SK-N-SH (cell line): ENCODE data around the gene BCAS3. TPM values are rescaled to one million over a fixed set of nuclear protein-coding genes. Genes with fewer than 3 reads are reported as not detected.

Source experiments
- CTCF ChIA-PET: fragments of 300-600, 350-600 bp; formaldehyde crosslinking; extraction: SDS; loops from one replicate; lab custom pipeline; 2021; lab: Yijun Ruan, JAX
- POLR2A ChIA-PET: fragments of 350-600 bp; sonication (Branson Sonifier 250); formaldehyde crosslinking; extraction: SDS; loops from one replicate; lab custom pipeline; 2020; ENCODE audit warnings: antibody characterized with exemption, inconsistent platforms; lab: Yijun Ruan, JAX
- DNase-seq: peaks from one replicate; pipeline ENCODE4 v3.0.0; 2012
- H2AFZ ChIP-seq: fragments of 200-600 bp; sonication (generic); 2 replicates; pipeline ENCODE4 v1.8.1; 2016; ENCODE audit warnings: antibody characterized with exemption, mild to moderate bottlenecking, low read depth
- H3F3A ChIP-seq: fragments of 200-600 bp; sonication (generic); replicated peaks from 2 replicates; pipeline ENCODE3; 2016; ENCODE audit warnings: antibody characterized with exemption, mild to moderate bottlenecking; ENCODE audit not compliant: insufficient read depth
- H3K27ac ChIP-seq, 2 experiments: fragments of 200-500 bp in 1 of 2; fragments of 200-600 bp in 1 of 2; sonication (Bioruptor generic) in 1 of 2; sonication (generic), shearing (Covaris generic) in 1 of 2; 2 replicates each; pipeline versions ENCODE4 v1.5.1 to v1.6.1; 2014 to 2016; ENCODE audit warnings: low read depth in 2 of 2, inconsistent platforms in 1 of 2, low read length in 1 of 2, mild to moderate bottlenecking in 1 of 2, mixed read lengths in 1 of 2
- H3K27me3 ChIP-seq: fragments of 200-600 bp; sonication (generic), shearing (Covaris generic); 2 replicates; pipeline ENCODE4 v1.6.1; 2016; ENCODE audit warnings: mixed run types; ENCODE audit not compliant: insufficient read depth
- H3K36me3 ChIP-seq, 2 experiments: fragments of 200-500 bp in 1 of 2; fragments of 200-600 bp in 1 of 2; sonication (Bioruptor generic) in 1 of 2; sonication (generic) in 1 of 2; replicated peaks in 1 of 2; 2 replicates each; pipeline versions ENCODE3 to v1.5.1; 2014 to 2016; ENCODE audit warnings: low read length in 1 of 2, mild to moderate bottlenecking in 1 of 2; ENCODE audit not compliant: insufficient read depth in 2 of 2, control insufficient read depth in 1 of 2
- H3K4me1 ChIP-seq, 2 experiments: fragments of 200-500 bp in 1 of 2; fragments of 200-600 bp in 1 of 2; sonication (Bioruptor generic) in 1 of 2; sonication (generic), shearing (Covaris generic) in 1 of 2; 2 replicates each; pipeline versions ENCODE4 v1.5.1 to v1.6.1; 2014 to 2016; ENCODE audit warnings: low read depth in 1 of 2, low read length in 1 of 2, mixed run types in 1 of 2; ENCODE audit not compliant: insufficient read depth in 2 of 2, control insufficient read depth in 1 of 2
- H3K4me2 ChIP-seq: fragments of 200-600 bp; sonication (generic), shearing (Covaris generic); 2 replicates; pipeline ENCODE4 v1.6.1; 2017; ENCODE audit warnings: mixed run types
- H3K4me3 ChIP-seq, 2 experiments: fragments of 200-500 bp in 1 of 2; fragments of 200-600 bp in 1 of 2; sonication (Bioruptor generic) in 1 of 2; sonication (generic), shearing (Covaris generic) in 1 of 2; 2 replicates each; pipeline versions ENCODE4 v1.5.1 to v1.8.1; 2014 to 2016; ENCODE audit warnings: low read depth in 2 of 2, inconsistent platforms in 1 of 2, low read length in 1 of 2, mild to moderate bottlenecking in 1 of 2, mixed read lengths in 1 of 2, moderate library complexity in 1 of 2
- H3K79me2 ChIP-seq: fragments of 200-600 bp; sonication (generic); 2 replicates; pipeline ENCODE4 v1.8.1; 2017; ENCODE audit warnings: mild to moderate bottlenecking; ENCODE audit not compliant: insufficient read depth
- H3K9ac ChIP-seq: fragments of 200-600 bp; sonication (generic); 2 replicates; pipeline ENCODE4 v1.6.1; 2017; ENCODE audit warnings: mixed run types
- H3K9me2 ChIP-seq: fragments of 200-600 bp; sonication (generic); 2 replicates; pipeline ENCODE4 v1.6.1; 2017; ENCODE audit warnings: mixed run types
- H3K9me3 ChIP-seq: fragments of 200-600 bp; sonication (generic); 2 replicates; pipeline ENCODE4 v1.6.1; 2017; ENCODE audit warnings: mixed run types, mild to moderate bottlenecking, moderate library complexity
- H4K20me1 ChIP-seq: fragments of 200-600 bp; sonication (generic); 2 replicates; pipeline ENCODE4 v1.6.1; 2017; ENCODE audit warnings: mild to moderate bottlenecking, mixed run types; ENCODE audit not compliant: insufficient read depth
- CHD2 ChIP-seq: fragments of 150-350 bp; IDR thresholded peaks from 2 replicates; pipeline ENCODE4 v1.6.1; 2018; ENCODE audit warnings: low read length; ENCODE audit not compliant: partially characterized antibody
- EP300 ChIP-seq, 2 experiments: IDR thresholded peaks; 2 replicates each; pipeline versions ENCODE4 v1.4.0 to v1.6.1; 2012; ENCODE audit warnings: borderline replicate concordance in 1 of 2, low read depth in 1 of 2, low read length in 1 of 2
- EZH2phosphoT487 ChIP-seq: fragments of 200-600 bp; sonication (generic); IDR thresholded peaks from 2 replicates; pipeline ENCODE4 v1.6.1; 2017; ENCODE audit warnings: low read depth, mixed run types, mild to moderate bottlenecking, antibody characterized with exemption, moderate library complexity, borderline replicate concordance
- FOXJ3 ChIP-seq: sonication (generic); formaldehyde crosslinking; IDR thresholded peaks from 2 replicates; pipeline ENCODE4 v1.5.1; 2020; ENCODE audit warnings: mild to moderate bottlenecking, missing genetic modification reagents
- GABPA ChIP-seq: IDR thresholded peaks from 2 replicates; pipeline ENCODE4 v1.4.0; 2012; ENCODE audit warnings: low read depth, mild to moderate bottlenecking
- IRF3 ChIP-seq: fragments of 150-350 bp; IDR thresholded peaks from 2 replicates; pipeline ENCODE4 v1.6.1; 2016; ENCODE audit warnings: mild to moderate bottlenecking, low read depth, low read length
- JUND ChIP-seq: IDR thresholded peaks from 2 replicates; pipeline ENCODE4 v1.4.0; 2012
- MXI1 ChIP-seq: IDR thresholded peaks from 2 replicates; pipeline ENCODE4 v1.6.1; 2012; ENCODE audit warnings: mild to moderate bottlenecking, low read depth, low read length, improper control_type of control experiment
- RAD21 ChIP-seq: IDR thresholded peaks from 2 replicates; pipeline ENCODE4 v1.6.1; 2012; ENCODE audit warnings: mild to moderate bottlenecking, low read length
- RCOR1 ChIP-seq: fragments of 150-350 bp; IDR thresholded peaks from 2 replicates; pipeline ENCODE4 v1.6.1; 2017; ENCODE audit warnings: antibody characterized with exemption, low read length
- RFX5 ChIP-seq: IDR thresholded peaks from 2 replicates; pipeline ENCODE4 v1.6.1; 2012; ENCODE audit warnings: mild to moderate bottlenecking, improper control_type of control experiment, low read length
- RXRA ChIP-seq: IDR thresholded peaks from 2 replicates; pipeline ENCODE4 v1.4.0; 2012; ENCODE audit warnings: low read depth, mild to moderate bottlenecking, borderline replicate concordance
- SMC3 ChIP-seq: IDR thresholded peaks from 2 replicates; pipeline ENCODE4 v1.6.1; 2012; ENCODE audit warnings: low read depth, low read length, improper control_type of control experiment
- TAF1 ChIP-seq: IDR thresholded peaks from 2 replicates; pipeline ENCODE4 v1.6.1; 2012; ENCODE audit warnings: low read depth, mild to moderate bottlenecking, low read length, moderate library complexity, borderline replicate concordance
- USF1 ChIP-seq: IDR thresholded peaks from 2 replicates; pipeline ENCODE4 v1.4.0; 2012; ENCODE audit warnings: low read depth, borderline replicate concordance
- USF2 ChIP-seq: fragments of 150-350 bp; IDR thresholded peaks from 2 replicates; pipeline ENCODE4 v1.6.1; 2017; ENCODE audit warnings: antibody characterized with exemption, low read length, low read depth, borderline replicate concordance
- YY1 ChIP-seq: IDR thresholded peaks from 2 replicates; pipeline ENCODE4 v1.4.0; 2012; ENCODE audit warnings: low read depth, mild to moderate bottlenecking
- ZBTB33 ChIP-seq: IDR thresholded peaks from 2 replicates; pipeline ENCODE4 v1.4.0; 2012; ENCODE audit warnings: low read depth, borderline replicate concordance
- WGBS: methylation state at CpG from one replicate; pipeline ENCODE4 v1.1.6; 2017; ENCODE audit warnings: low lambda C conversion rate; 5-methylcytosine and 5-hydroxymethylcytosine counted together
- polyA plus RNA-seq, 3 experiments: library from polyadenylated mRNA; depleted of rRNA; stranded (reverse); fragments of >200 nt; gene quantifications; 2 replicates each; pipeline ENCODE4 v1.2.3, GENCODE V29; 2012

BCAS3 gene
- polyA plus RNA-seq, 1 of the 3 experiments (the other 2 are of a cell fraction): 5.9 TPM

- peak in 1 of 2 experiments; percentile 79; a peak in 2 of 4 replicates for TF ChIP-seq EP300 (IDR thresholded peaks at IDR 0.05; ENCODE audit: borderline replicate concordance in 1 of 2, low read depth in 1 of 2, low read length in 1 of 2)
- TF ChIP-seq JUND: 0 out of 2 replicates have a peak, but pooled peaks have one; percentile 26
- TF ChIP-seq RCOR1: 0 out of 2 replicates have a peak, but pooled peaks have one; percentile 34
- TF ChIP-seq GABPA: no peak
- TF ChIP-seq YY1: no peak
- peak; percentile 64; the same call in 1 of the 2 replicates for TF ChIP-seq RXRA
- TF ChIP-seq ZBTB33: no peak
- TF ChIP-seq SMC3: no peak
- TF ChIP-seq EZH2phosphoT487: no peak
Observed at GRCh38 chr17:61248399-61248798, 570.7 kb downstream of the BCAS3 start (continued).

- 60% methylated on average over 4 of the region's 4 CpGs for WGBS
- CTCF ChIA-PET: interaction anchor here (1.1 to 2.1 kb wide), 2 partner anchors 9 to 58 kb away, joined by 4 to 7 read pairs; no protein-coding TSS in a partner anchor
- Histone ChIP-seq H3K36me3 (no peaks in the 10 kb centered on the region), H3K4me1 (peaks cover 28 to 47% of the 10 kb centered on the region in 2 experiments), H3K27me3 (no peaks in the 10 kb centered on the region), H3K9me2 (no peaks in the 10 kb centered on the region), H3K4me2 (peak overlapping the region; percentile 63), H3K79me2 (no peaks in the 10 kb centered on the region), H4K20me1 (no peaks in the 10 kb centered on the region), H3F3A (peaks cover 45% of the 10 kb centered on the region), H2AFZ (peak overlapping the region; percentile 48; the same call in 1 of the 2 replicates), H3K9me3 (no peaks in the 10 kb centered on the region), H3K27ac (peak overlapping the region; percentile 94 to 99), H3K9ac (peak overlapping the region; percentile 71), H3K4me3 (no peak overlapping the region)
- POLR2A ChIA-PET: no interaction called here
- no peak for DNase-seq
- TF ChIP-seq EP300 (IDR thresholded peaks at IDR 0.05; ENCODE audit: borderline replicate concordance in 1 of 2, low read depth in 1 of 2, low read length in 1 of 2): no peak
- TF ChIP-seq RAD21: no peak
- no peak for TF ChIP-seq CHD2
- no peak for TF ChIP-seq USF2
- no peak for TF ChIP-seq FOXJ3 (CRISPR knock-in tag)
- no peak for TF ChIP-seq GABPA
- no peak for TF ChIP-seq RXRA
- no peak for TF ChIP-seq RFX5
- no peak for TF ChIP-seq YY1
- no peak for TF ChIP-seq MXI1
- no peak for TF ChIP-seq IRF3
- no peak for TF ChIP-seq TAF1
- no peak for TF ChIP-seq RCOR1
- TF ChIP-seq USF1: no peak
Observed at GRCh38 chr17:61249649-61250299, 572.1 kb downstream of the BCAS3 start.
